ENCODE measurements around the gene FANCD2.
"Not testable (repeated sequence)": the region's sequence is repeated elsewhere in the genome, so short reads cannot be mapped to it uniquely, and the experiment has no call there.

Gene FANCD2

DNA sequence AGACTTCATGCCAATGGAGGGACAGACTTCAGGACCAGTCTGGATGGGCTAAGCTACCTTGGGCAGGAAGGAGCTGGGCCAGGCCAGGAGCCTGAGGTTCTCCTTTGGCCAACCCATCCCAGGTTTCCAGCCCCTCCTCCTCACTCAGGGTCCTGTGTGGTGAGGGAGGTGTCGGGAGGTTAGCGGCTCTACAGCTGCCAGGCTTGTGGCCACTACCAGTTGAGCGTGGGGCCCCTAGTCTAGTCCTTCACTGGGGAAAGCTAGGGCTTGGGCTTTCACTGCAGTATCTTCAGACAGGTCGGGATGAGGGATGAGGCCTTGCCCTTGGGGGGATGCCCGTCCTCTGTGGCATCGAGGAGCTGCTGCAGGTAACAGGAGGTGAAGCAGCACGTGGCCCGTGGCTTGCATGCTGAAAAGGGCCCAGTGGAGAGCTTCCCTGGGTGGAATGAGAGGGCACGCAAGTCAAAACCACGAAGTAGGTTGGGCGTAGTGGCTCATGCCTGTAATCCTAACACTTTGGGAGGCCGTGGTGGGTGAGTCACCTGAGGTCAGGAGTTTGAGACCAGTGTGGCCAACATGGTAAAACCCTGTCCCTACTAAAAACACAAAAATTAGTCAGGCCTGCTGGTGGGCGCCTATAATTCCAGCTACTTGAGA is 8.5 kb upstream of the FANCD2 start:
- H3K36me3 ChIP-seq (ENCODE audit: control insufficient read depth, insufficient read depth, low read length), result peaks cover 26% of the 10 kb centered on the region
- no peaks in the 10 kb centered on the region for H3K27me3 ChIP-seq (ENCODE audit: control insufficient read depth, insufficient read depth, low read length)
- no peak overlapping the region for H3K27ac ChIP-seq (ENCODE audit: low read depth, low read length)
- H3K4me3 ChIP-seq (ENCODE audit: low read depth, low read length), result no peak overlapping the region
- no peaks in the 10 kb centered on the region for H3K4me1 ChIP-seq (ENCODE audit: control insufficient read depth, insufficient read depth, low read length)
- no peaks in the 10 kb centered on the region for H3K9me3 ChIP-seq (ENCODE audit: control insufficient read depth, insufficient read depth, low read length)
- no peak overlapping the region for H3K9ac ChIP-seq (ENCODE audit: low read depth, low read length)

GRCh38 chr3:10018806-10019205 is 7.4 kb upstream of the FANCD2 start:
- not testable (repeated sequence) for H3K4me3 ChIP-seq (ENCODE audit: low read depth, low read length); H3K27me3 ChIP-seq (ENCODE audit: control insufficient read depth, insufficient read depth, low read length); H3K27ac ChIP-seq (ENCODE audit: low read depth, low read length); H3K4me1 ChIP-seq (ENCODE audit: control insufficient read depth, insufficient read depth, low read length); H3K9me3 ChIP-seq (ENCODE audit: control insufficient read depth, insufficient read depth, low read length); H3K9ac ChIP-seq (ENCODE audit: low read depth, low read length)
- H3K36me3 ChIP-seq (ENCODE audit: control insufficient read depth, insufficient read depth, low read length), result peaks cover 37% of the 10 kb centered on the region

- no peak overlapping the region for H3K27ac ChIP-seq (ENCODE audit: low read depth, low read length)
- no peaks in the 10 kb centered on the region for H3K27me3 ChIP-seq (ENCODE audit: control insufficient read depth, insufficient read depth, low read length)
- H3K9me3 ChIP-seq (ENCODE audit: control insufficient read depth, insufficient read depth, low read length), result no peaks in the 10 kb centered on the region
- no peak overlapping the region for H3K4me3 ChIP-seq (ENCODE audit: low read depth, low read length)
- H3K9ac ChIP-seq (ENCODE audit: low read depth, low read length), result no peak overlapping the region
- H3K4me1 ChIP-seq (ENCODE audit: control insufficient read depth, insufficient read depth, low read length), result no peaks in the 10 kb centered on the region
- peaks cover 38% of the 10 kb centered on the region for H3K36me3 ChIP-seq (ENCODE audit: control insufficient read depth, insufficient read depth, low read length)
Observed at GRCh38 chr3:10019326-10019725, 6.9 kb upstream of the FANCD2 start.

- Histone ChIP-seq H3K4me1 (ENCODE audit: control insufficient read depth, insufficient read depth, low read length) (peaks cover 2% of the 10 kb centered on the region; the same call in 1 of the 2 replicates), H3K27ac (ENCODE audit: low read depth, low read length) (no peak overlapping the region), H3K4me3 (ENCODE audit: low read depth, low read length) (no peak overlapping the region), H3K36me3 (ENCODE audit: control insufficient read depth, insufficient read depth, low read length) (peaks cover 38% of the 10 kb centered on the region), H3K9me3 (ENCODE audit: control insufficient read depth, insufficient read depth, low read length) (no peaks in the 10 kb centered on the region), H3K9ac (ENCODE audit: low read depth, low read length) (no peak overlapping the region), H3K27me3 (ENCODE audit: control insufficient read depth, insufficient read depth, low read length) (no peaks in the 10 kb centered on the region)
Observed at GRCh38 chr3:10021856-10022775, 4.1 kb upstream of the FANCD2 start.

GRCh38 chr3:10023587-10024310 is 2.5 kb upstream of the FANCD2 start:
- Histone ChIP-seq H3K36me3 (ENCODE audit: control insufficient read depth, insufficient read depth, low read length) (peaks cover 45% of the 10 kb centered on the region), H3K4me3 (ENCODE audit: low read depth, low read length) (no peak overlapping the region), H3K9me3 (ENCODE audit: control insufficient read depth, insufficient read depth, low read length) (no peaks in the 10 kb centered on the region), H3K27me3 (ENCODE audit: control insufficient read depth, insufficient read depth, low read length) (no peaks in the 10 kb centered on the region), H3K4me1 (ENCODE audit: control insufficient read depth, insufficient read depth, low read length) (peaks cover 5% of the 10 kb centered on the region; the same call in 1 of the 2 replicates), H3K9ac (ENCODE audit: low read depth, low read length) (no peak overlapping the region), H3K27ac (ENCODE audit: low read depth, low read length) (no peak overlapping the region)

DNA sequence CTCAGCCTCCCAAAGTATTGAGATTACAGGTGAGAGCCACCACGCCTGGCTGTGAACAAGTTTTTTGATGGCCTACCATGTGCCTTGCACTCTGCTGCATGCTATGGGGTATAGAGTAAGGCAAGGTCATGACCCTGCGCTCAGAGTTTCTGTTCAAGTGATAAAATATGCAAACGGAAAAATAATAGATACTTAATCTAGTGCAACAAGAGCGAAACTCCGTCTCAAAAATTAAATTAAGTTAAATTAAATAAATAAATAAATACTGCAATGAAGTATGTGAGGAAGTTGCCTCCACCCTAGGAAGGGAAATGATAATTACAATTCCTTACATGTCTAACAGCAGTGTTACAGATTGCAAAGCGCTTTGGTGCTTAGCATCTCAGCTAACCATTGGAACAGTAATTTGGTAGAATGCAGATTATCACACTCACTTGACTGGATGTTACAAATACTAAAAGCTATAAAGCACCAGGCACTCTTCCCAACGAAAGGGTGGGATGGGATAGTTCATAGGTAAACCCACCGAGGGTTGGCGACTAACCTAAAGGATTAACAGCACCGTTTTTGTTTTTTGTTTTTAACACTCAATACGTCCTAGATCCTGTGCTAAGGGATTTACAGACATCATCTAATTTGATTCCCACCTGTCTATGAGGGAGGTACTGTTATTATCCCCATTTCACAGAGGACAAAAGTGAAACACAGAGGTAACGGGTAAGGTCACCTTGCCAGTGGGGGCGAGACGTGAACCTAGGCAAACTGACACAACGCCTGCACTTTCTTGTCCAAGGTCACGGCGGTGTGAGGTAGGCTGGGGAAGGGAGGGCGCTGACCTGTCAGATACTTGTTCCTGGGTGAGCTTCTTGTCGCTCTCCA is 793 bp upstream of the FANCD2 start:
- Histone ChIP-seq H3K36me3 (ENCODE audit: control insufficient read depth, insufficient read depth, low read length) (peaks cover 51% of the 10 kb centered on the region), H3K9ac (ENCODE audit: low read depth, low read length) (peak overlapping the region; percentile 98; the same call in 1 of the 2 replicates), H3K27ac (ENCODE audit: low read depth, low read length) (peak overlapping the region; percentile 95), H3K9me3 (ENCODE audit: control insufficient read depth, insufficient read depth, low read length) (no peaks in the 10 kb centered on the region), H3K27me3 (ENCODE audit: control insufficient read depth, insufficient read depth, low read length) (no peaks in the 10 kb centered on the region), H3K4me1 (ENCODE audit: control insufficient read depth, insufficient read depth, low read length) (peaks cover 5% of the 10 kb centered on the region; the same call in 1 of the 2 replicates), H3K4me3 (ENCODE audit: low read depth, low read length) (peak overlapping the region; percentile 75)

DNA sequence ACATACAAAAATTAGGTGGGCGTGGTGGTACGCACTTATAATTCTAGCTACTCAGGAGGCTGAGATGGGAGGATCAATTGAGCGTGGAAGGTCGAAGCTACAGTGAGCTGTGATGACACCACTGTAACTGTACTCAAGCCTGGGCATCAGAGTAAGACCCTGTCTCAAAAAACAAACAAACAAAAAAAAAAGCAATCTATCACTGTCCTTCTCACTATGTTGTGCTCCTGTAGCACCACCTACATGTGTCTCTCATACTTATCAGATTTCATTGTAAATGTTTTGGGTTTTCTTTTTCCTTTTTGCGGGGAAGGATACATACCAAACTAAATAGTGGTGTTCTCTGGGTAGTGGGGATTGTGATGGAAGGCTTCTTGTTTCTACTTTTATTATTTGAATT is 14.8 kb downstream of the FANCD2 start:
- H3K36me3 ChIP-seq (ENCODE audit: control insufficient read depth, insufficient read depth, low read length), result peaks cover 92% of the 10 kb centered on the region

DNA sequence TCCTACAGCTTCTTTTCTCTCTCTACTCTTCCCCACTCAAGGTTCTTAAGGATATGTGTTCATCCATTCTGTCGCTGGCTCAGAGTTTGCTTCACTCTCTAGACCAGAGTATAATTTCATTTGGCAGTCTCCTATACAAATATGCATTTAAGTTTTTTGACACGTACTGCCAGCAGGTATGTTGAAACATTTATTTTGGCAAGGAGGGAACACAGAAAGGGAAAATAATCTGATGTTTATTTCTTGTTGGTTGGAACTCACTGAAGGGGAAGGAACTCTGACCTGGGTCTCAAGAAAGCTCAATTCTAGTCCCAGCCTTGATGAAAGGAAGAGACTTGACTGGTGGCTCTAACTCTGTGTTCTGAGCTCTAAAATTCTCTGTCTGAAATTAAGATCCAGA is 21.6 kb downstream of the FANCD2 start:
- H3K27me3 ChIP-seq (ENCODE audit: control insufficient read depth, insufficient read depth, low read length), result no peaks in the 10 kb centered on the region
- no peak overlapping the region for H3K27ac ChIP-seq (ENCODE audit: low read depth, low read length)
- peaks cover 78% of the 10 kb centered on the region for H3K36me3 ChIP-seq (ENCODE audit: control insufficient read depth, insufficient read depth, low read length)
- no peaks in the 10 kb centered on the region for H3K4me1 ChIP-seq (ENCODE audit: control insufficient read depth, insufficient read depth, low read length)
- H3K9me3 ChIP-seq (ENCODE audit: control insufficient read depth, insufficient read depth, low read length), result no peaks in the 10 kb centered on the region
- H3K4me3 ChIP-seq (ENCODE audit: low read depth, low read length), result no peak overlapping the region
- no peak overlapping the region for H3K9ac ChIP-seq (ENCODE audit: low read depth, low read length)

More for the DNA sequence above, 14.8 kb downstream of the FANCD2 start:
- Histone ChIP-seq H3K9me3 (ENCODE audit: control insufficient read depth, insufficient read depth, low read length) (no peaks in the 10 kb centered on the region), H3K4me3 (ENCODE audit: low read depth, low read length) (no peak overlapping the region), H3K27me3 (ENCODE audit: control insufficient read depth, insufficient read depth, low read length) (no peaks in the 10 kb centered on the region), H3K9ac (ENCODE audit: low read depth, low read length) (no peak overlapping the region), H3K4me1 (ENCODE audit: control insufficient read depth, insufficient read depth, low read length) (no peaks in the 10 kb centered on the region), H3K27ac (ENCODE audit: low read depth, low read length) (no peak overlapping the region)

GRCh38 chr3:10053054-10053453 is 26.8 kb downstream of the FANCD2 start:
- H3K27me3 ChIP-seq (ENCODE audit: control insufficient read depth, insufficient read depth, low read length); H3K4me1 ChIP-seq (ENCODE audit: control insufficient read depth, insufficient read depth, low read length); H3K27ac ChIP-seq (ENCODE audit: low read depth, low read length); H3K4me3 ChIP-seq (ENCODE audit: low read depth, low read length); H3K9me3 ChIP-seq (ENCODE audit: control insufficient read depth, insufficient read depth, low read length); H3K9ac ChIP-seq (ENCODE audit: low read depth, low read length): not testable (repeated sequence)
- H3K36me3 ChIP-seq (ENCODE audit: control insufficient read depth, insufficient read depth, low read length), result peaks cover 63% of the 10 kb centered on the region

DNA sequence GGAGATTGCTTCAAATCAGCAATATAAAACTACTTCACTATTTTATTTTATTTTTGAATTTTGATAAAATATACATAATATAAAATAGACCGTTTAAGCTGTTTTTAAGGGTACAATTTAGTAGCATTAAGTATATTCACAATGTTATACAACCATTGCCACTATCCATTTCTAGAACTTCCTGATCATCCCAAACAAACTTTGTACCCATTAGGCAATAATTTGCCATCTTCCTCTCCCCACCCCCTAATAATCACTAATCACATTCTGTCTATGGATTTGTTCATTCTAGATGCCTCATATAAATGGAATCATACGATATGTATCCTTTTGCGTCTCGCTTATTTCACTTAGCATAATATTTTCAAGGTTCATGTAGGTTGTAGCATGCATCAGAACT is 28.9 kb downstream of the FANCD2 start:
- Histone ChIP-seq H3K36me3 (ENCODE audit: control insufficient read depth, insufficient read depth, low read length) (peaks cover 64% of the 10 kb centered on the region), H3K9me3 (ENCODE audit: control insufficient read depth, insufficient read depth, low read length) (no peaks in the 10 kb centered on the region), H3K4me3 (ENCODE audit: low read depth, low read length) (no peak overlapping the region), H3K9ac (ENCODE audit: low read depth, low read length) (no peak overlapping the region), H3K27ac (ENCODE audit: low read depth, low read length) (no peak overlapping the region), H3K4me1 (ENCODE audit: control insufficient read depth, insufficient read depth, low read length) (no peaks in the 10 kb centered on the region), H3K27me3 (ENCODE audit: control insufficient read depth, insufficient read depth, low read length) (no peaks in the 10 kb centered on the region)
